Prostate gland (tissue), 2 donors: ENCODE data around the gene RAB28.

Source experiments
- CTCF ChIP-seq, 4 experiments: fragments of 200-600 bp in 2 of 4; fragments of 450-650 bp in 2 of 4; sonication (generic) in 2 of 4; IDR thresholded peaks; 1 replicate in 3 of 4; 2 replicates in 1 of 4; pipeline ENCODE4 v1.5.1; 2016 to 2019; ENCODE audit warnings: antibody characterized with exemption in 4 of 4, mild to moderate bottlenecking in 2 of 4, moderate library complexity in 2 of 4
- POLR2A ChIP-seq: fragments of 450-650 bp; IDR thresholded peaks from one replicate; pipeline ENCODE4 v1.6.1; 2016; ENCODE audit warnings: antibody characterized with exemption, mild to moderate bottlenecking
- POLR2AphosphoS5 ChIP-seq: sonication (generic); formaldehyde crosslinking; IDR thresholded peaks from one replicate; pipeline ENCODE4 v1.6.1; 2017; ENCODE audit warnings: antibody characterized with exemption

DNA sequence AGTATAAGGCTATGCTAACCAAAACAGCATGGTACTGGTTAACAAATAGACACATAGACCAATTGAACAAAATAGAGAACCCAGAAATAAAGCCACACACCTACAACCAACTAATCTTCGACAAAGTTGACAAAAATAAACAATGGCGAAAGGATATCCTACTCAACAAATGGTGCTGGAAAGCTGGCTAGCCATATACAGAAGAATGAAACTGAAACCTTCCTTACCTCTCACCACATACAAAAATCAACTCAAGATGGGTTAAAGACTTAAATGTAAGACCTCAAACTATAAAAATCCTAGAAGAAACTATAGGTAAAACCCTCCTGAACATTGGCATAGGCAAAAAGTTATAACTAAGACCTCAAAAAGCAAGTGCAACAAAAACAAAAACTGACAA lies 47.2 kb downstream of the RAB28 start:
- TF ChIP-seq POLR2A (no peak), POLR2AphosphoS5 (no peak), CTCF (IDR thresholded peaks at IDR 0.05) (no peak)
